Hematopoietic multipotent progenitor cell treated with erythropoietin and hydrocortisone succinate and interleukin-3 and kit ligand, for 6 days (in vitro differentiated cells): Measurements from ENCODE around the gene CD7.
A peak's percentile ranks its signal among the peaks of the same experiment; 100 is the strongest.

Experiments
- DNase-seq: peaks from one replicate; pipeline ENCODE4 v3.0.0-alpha.2; 2015

The CD7 gene

DNA sequence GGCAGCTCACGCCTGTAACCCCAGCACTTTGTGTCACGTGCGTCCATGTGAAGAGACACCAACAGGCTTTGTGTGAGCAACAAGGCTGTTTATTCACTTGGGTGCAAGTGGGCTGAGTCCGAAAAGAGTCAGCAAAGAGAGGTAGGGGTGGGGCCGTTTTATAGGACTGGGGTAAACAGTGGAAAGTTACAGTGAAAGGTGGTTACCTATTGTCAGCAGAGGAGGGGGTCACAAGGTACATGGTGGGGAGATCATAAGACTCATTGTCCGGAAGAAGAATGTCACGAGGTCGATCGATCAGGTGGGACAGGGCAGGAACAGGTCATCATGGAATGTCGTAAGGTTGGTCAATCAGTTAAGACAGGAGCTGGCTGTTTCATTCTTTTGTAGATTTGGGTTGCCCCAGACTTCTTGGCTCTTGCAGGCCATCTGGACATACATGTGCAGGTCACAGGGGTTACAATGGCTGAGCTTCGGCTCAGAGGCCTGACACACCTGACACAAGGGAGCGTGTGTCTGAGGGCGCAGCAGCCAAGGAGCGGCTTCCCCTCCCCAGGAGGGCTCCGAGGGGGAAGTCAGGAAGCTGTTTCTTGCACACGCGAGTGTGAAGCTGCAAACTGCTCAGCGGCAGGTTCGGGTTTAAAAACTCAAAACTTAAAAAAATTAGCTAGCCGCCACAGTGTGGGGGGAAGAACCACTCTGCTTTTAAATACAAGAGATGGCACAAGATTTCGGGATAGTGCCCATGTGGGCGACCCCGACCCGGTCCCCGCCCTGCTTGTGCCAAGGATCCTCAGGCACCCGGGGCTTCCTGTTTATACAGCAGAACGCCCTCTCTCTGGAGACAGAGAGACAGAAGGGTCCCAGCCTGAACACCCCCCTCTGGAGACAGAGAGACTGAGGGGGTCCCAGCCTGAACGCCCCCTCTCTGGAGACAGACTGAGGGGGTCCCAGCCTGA, 29.2 kb upstream of the CD7 start:
- peak; percentile 34 for DNase-seq

DNA sequence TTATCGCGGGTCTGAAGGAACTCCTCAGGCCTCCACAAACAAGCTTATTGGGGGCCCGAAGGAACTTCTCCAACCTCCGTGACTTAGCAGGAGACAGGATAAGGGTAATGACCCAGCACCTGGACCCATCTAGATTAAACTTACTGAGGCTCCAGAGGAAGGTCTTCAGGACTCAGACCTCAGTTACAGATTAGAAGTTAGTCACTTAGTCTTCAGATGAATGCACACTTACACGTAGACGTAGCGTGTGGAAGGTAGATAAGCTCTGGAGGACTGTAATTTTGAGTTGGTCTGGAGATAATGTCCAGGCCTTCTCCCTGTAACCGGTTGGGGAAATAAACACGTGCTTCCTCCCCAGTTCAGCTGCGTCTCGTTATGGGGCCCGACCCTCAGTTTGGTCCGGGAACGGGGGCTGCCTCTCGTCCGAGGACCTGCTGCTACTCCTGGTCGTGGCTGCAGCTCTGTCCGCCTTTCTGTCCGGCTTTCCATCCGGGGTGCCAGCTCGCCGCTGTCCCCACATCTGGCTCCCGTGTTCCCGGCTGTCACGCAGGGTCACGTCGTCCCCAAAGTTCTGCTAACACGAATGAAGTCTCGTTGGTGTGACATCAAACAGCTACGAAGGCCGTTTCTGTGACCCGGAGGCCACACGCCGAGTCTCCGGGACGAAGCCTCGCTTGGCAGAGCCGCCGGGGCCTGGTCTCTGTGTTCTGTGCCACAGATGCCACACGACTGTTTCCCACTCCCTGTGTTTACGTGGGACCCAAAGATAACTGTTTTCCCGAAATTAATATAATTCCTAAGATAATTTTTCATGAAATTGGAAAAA, 28.0 kb upstream of the CD7 start:
- peak; percentile 82 for DNase-seq

GRCh38 chr17:82344175-82344907, 26.9 kb upstream of the CD7 start:
- no peak for DNase-seq

- peak; percentile 55 for DNase-seq
Observed at GRCh38 chr17:82343560-82343959, 26.2 kb upstream of the CD7 start.

DNA sequence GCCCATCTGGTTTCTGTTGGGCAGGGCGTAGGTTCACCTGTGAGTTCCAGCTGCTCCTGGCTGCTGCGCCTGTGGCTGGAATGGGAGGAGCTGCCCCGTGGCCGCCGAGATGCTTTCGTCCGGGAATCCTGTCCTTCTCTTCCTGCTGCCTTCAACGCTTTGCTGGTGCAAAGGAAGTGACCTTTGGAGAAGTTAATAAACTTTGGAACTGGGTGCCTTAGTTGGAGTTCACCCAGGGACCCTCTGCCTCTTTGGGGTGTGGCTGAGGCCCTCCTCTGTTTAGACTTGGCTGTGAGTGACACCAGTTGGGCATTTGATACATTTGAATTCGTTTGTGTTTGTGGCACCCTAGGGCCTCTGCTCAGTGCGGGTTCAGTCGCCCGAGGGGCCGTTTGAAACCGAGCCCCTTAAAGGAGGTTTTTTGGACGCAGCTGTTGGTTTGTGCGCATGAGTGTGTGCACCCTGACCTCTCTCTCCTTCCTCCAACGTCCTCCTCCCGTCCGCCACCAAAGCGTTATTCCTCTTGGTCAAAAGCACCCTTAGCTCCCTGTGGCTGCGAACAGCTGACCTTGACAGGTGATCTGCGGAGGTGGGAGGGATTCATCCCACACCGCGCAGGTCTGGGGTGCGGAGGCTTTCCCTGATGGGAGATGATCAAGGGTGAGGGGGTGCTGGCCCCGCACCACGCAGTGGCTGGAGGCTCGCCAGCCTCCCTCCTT, 25.1 kb upstream of the CD7 start:
- DNase-seq: no peak

DNA sequence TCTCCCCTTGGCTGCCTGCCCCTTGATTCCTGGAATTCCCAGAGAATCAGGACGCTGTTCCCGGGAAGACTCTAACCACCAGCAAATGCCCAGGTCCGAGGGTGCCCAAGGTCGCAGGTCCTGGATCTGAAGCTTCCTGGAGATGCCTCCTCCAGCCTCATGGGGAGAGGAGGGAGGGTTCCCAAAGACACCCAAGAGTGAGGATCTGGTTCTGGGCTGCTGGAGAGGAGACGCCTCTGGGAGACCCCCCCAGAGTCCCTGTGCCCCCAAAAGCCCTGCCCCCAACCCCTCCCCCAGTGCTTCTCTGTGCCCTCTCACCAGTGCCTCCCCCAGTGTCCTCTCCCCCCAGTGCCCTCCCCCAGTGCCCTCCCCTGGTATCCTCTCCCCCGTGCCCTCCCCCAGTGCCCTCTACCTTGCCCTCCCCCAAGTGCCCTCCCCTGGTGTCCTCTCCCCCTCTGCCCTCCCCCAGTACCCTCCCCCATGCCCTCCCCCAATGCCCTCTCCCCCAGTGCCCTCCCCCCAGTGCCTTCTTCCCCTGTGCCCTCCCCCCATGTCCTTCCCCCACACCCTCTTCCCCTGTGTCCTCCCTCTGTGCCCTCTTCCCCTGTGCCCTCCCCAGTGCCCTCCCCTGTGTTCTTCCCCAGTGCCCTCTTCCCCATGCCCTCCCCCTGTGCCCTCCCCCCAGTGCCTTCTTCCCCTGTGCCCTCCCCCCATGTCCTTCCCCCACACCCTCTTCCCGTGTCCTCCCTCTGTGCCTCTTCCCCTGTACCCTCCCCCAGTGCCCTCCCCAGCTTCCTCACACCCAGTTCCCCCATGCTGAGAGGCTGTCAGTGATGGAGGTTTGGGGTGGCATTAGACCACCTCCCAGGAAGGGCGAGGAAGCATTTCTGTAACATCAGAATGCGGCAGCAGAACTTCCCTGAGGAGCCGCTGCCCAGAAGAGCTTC, 22.5 kb upstream of the CD7 start:
- no peak for DNase-seq

- DNase-seq: no peak
Observed at GRCh38 chr17:82338858-82339633, 21.6 kb upstream of the CD7 start.

DNA sequence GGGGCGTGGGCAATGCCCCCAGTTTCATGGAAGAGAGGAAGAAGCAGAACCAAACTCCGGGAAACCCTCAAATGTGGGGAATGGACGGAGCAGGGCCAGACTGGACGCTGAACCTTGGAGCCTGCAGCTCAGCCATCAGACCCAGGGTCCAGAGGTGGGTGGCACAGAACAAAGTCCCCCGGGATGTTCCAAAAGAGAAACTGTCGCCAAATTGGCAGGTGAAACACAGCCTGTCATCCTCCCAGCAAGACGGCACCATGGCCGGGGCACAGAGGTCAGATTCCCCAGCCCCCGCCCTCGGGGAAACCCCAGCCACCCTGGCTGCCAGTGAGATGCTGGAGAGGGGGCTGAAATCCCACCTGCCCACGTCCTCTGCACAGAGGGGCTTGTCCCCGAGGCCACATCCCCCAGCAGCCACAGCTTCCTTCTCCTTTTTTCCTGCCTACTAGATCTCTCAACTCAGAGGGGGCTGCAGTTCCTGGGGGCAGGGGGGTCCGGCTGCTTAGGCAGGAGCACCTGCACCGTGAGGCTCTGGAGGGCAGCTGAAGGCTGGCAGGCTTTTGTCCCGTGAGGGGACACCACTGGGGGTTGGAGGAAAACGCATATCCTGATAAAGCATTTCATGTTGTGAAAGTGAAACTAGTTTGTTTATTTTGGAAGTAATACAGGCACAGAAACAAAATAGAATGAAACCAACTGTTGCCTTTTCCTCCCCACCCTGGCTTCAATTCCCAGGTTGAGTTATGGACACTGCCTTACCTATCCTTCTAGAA, 17.4 kb upstream of the CD7 start:
- DNase-seq: peak; percentile 34

- DNase-seq: no peak
Observed at GRCh38 chr17:82334204-82334621, 16.8 kb upstream of the CD7 start.

GRCh38 chr17:82333279-82334171, 16.1 kb upstream of the CD7 start, which contains the start of gene SECTM1:
Gene SECTM1 (minus strand): TSS chr17:82333766. CDS start chr17:82327240, 6,526 bp downstream.
- peak; percentile 51 for DNase-seq

DNA sequence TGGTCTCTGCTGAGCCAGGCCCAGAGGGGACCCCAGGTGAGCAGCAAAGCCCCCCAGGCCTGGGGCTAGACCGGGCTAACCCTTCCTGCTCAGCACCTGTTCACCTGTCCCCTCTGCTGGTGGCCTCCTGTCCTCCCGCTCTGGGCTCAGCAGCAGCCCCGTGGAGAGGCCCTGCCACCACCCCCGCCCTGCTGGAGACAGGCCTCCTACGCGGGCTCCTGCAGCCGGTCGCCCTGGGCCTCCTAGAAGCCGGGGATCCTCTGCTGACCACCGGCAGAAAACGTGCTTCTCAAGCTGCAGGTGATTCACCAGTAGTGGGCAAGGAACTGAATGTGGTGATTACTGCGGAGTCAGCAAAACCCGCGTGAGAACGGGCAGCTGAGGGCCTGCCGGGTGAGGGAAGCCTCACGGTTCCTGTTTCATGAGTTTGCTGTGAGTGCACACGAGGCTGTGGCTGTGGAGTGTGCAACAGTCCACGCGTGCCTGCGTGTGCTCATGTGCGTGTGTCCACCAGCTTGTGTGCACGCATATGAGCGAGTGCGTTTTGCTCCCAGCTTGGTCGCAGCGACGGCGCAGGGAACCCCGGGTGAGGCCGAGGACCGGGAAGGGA, 15.4 kb upstream of the CD7 start:
- peak; percentile 52 for DNase-seq

- no peak for DNase-seq
Observed at GRCh38 chr17:82331345-82331939, 14.0 kb upstream of the CD7 start.

GRCh38 chr17:82330322-82331239, 13.2 kb upstream of the CD7 start:
- peak; percentile 55 for DNase-seq

GRCh38 chr17:82329683-82330321, 12.4 kb upstream of the CD7 start:
- no peak for DNase-seq

- DNase-seq: no peak
Observed at GRCh38 chr17:82328994-82329507, 11.6 kb upstream of the CD7 start.
